WTC11 (cell line): ENCODE results near the gene LRRC58.

Source experiments
- ATF2 ChIP-seq: sonication (generic); formaldehyde crosslinking; IDR thresholded peaks from 2 replicates; pipeline ENCODE4 v1.8.1; 2022; ENCODE audit warnings: low read depth, missing genetic modification reagents, borderline replicate concordance
- CTCF ChIP-seq: fragments of 200-600 bp; IDR thresholded peaks from 2 replicates; pipeline ENCODE4 v1.8.0; 2022; ENCODE audit warnings: antibody characterized with exemption
- FOXJ3 ChIP-seq: sonication (generic); formaldehyde crosslinking; IDR thresholded peaks from 2 replicates; pipeline ENCODE4 v1.9.0; 2021; ENCODE audit warnings: missing genetic modification reagents, mild to moderate bottlenecking, borderline replicate concordance
- FOXP4 ChIP-seq: sonication (generic); formaldehyde crosslinking; IDR thresholded peaks from 2 replicates; pipeline ENCODE4 v1.8.0; 2022; ENCODE audit warnings: mild to moderate bottlenecking, missing genetic modification reagents
- NFYB ChIP-seq: sonication (generic); formaldehyde crosslinking; conservative IDR thresholded peaks from 2 replicates; pipeline ENCODE4 v1.8.0; 2022; ENCODE audit warnings: low read depth, missing genetic modification reagents
- PRDM15 ChIP-seq: sonication (generic); formaldehyde crosslinking; IDR thresholded peaks from 2 replicates; pipeline ENCODE4 v1.8.0; 2022; ENCODE audit warnings: missing genetic modification reagents
- TCF7 ChIP-seq: sonication (generic); formaldehyde crosslinking; IDR thresholded peaks from 2 replicates; pipeline ENCODE4 v1.8.0; 2022; ENCODE audit warnings: mild to moderate bottlenecking, low read depth, missing genetic modification reagents, moderate library complexity
- ZNF232 ChIP-seq: sonication (generic); formaldehyde crosslinking; IDR thresholded peaks from 2 replicates; pipeline ENCODE4 v1.8.0; 2022; ENCODE audit warnings: mild to moderate bottlenecking, missing genetic modification reagents

- TF ChIP-seq FOXP4 (CRISPR knock-in tag) (no peak), NFYB (no peak), TCF7 (CRISPR knock-in tag) (no peak), CTCF (no peak), ATF2 (CRISPR knock-in tag) (no peak), PRDM15 (CRISPR knock-in tag) (no peak), FOXJ3 (no peak), ZNF232 (CRISPR knock-in tag) (no peak)
Measured at GRCh38 chr3:120326784-120327183, 22.4 kb downstream of the LRRC58 start.
